Panc1 (cell line): Measurements from ENCODE around the gene PRKAR2B. TPM values are rescaled to one million over a fixed set of nuclear protein-coding genes. Genes with fewer than 3 reads are reported as not detected.
"Not testable (repeated sequence)": the region's sequence is repeated elsewhere in the genome, so short reads cannot be mapped to it uniquely, and the experiment has no call there.

Experiments used
- ATAC-seq: fragments of 200-7000 bp; cut with Tn5 transposase; 2 replicates; pipeline ENCODE4 v1.9.1; 2020; ENCODE audit warnings: mild to moderate bottlenecking, moderate library complexity
- BruUV-seq: library from RNA; stranded (reverse); fragments of 400-500 nt; replicated peaks from 2 replicates; lab custom pipeline; 2021; lab: Mats Ljungman, UMichigan
- CTCF ChIA-PET: fragments of 300-600 bp; sonication (Branson Sonifier 250); formaldehyde crosslinking; loops from one replicate; lab custom pipeline; 2022; ENCODE audit warnings: antibody characterized with exemption; lab: Charles Lee
- POLR2A ChIA-PET: fragments of 300-600 bp; sonication (Branson Sonifier 250); formaldehyde crosslinking; loops from one replicate; lab custom pipeline; 2022; ENCODE audit warnings: antibody characterized with exemption; lab: Charles Lee
- DNase-seq: peaks from one replicate; pipeline ENCODE4 v3.0.0-alpha.2; 2010; ENCODE audit warnings: low read depth, low spot score
- H3K27ac ChIP-seq: 2 replicates; pipeline ENCODE4 v1.5.1; 2011; ENCODE audit warnings: mild to moderate bottlenecking, low read length, inconsistent platforms
- H3K27me3 ChIP-seq: fragments of 200-500 bp; sonication (Bioruptor generic); 2 replicates; pipeline ENCODE4 v1.6.0; 2014; ENCODE audit warnings: low read length, inconsistent platforms; ENCODE audit not compliant: control insufficient read depth, insufficient read depth
- H3K36me3 ChIP-seq: fragments of 200-500 bp; sonication (Bioruptor generic); 2 replicates; pipeline ENCODE4 v1.5.1; 2014; ENCODE audit warnings: inconsistent platforms, mild to moderate bottlenecking, low read length, moderate library complexity; ENCODE audit not compliant: control insufficient read depth, insufficient read depth
- H3K4me1 ChIP-seq: 2 replicates; pipeline ENCODE4 v1.5.1; 2011; ENCODE audit warnings: inconsistent platforms, mild to moderate bottlenecking, low read length, moderate library complexity; ENCODE audit not compliant: control insufficient read depth, insufficient read depth
- H3K4me3 ChIP-seq, 2 experiments: 2 replicates each; pipeline ENCODE4 v1.5.1; 2011 to 2012; ENCODE audit warnings: low read depth in 2 of 2, low read length in 2 of 2, mild to moderate bottlenecking in 2 of 2, inconsistent platforms in 1 of 2, moderate library complexity in 1 of 2
- H3K9me3 ChIP-seq: fragments of 200-500 bp; sonication (Bioruptor generic); 2 replicates; pipeline ENCODE4 v1.5.1; 2014; ENCODE audit warnings: low read depth, mild to moderate bottlenecking, inconsistent platforms, low read length, moderate library complexity; ENCODE audit not compliant: control insufficient read depth, insufficient read depth
- POLR2AphosphoS5 ChIP-seq: IDR thresholded peaks from 2 replicates; pipeline ENCODE4 v1.6.1; 2012; ENCODE audit warnings: mild to moderate bottlenecking, low read depth, low read length, moderate library complexity
- SIN3A ChIP-seq: IDR thresholded peaks from 2 replicates; pipeline ENCODE4 v1.6.1; 2012; ENCODE audit warnings: low read depth, mild to moderate bottlenecking, low read length, moderate library complexity, borderline replicate concordance; ENCODE audit not compliant: insufficient read depth
- TCF7L2 ChIP-seq: IDR thresholded peaks from 2 replicates; pipeline ENCODE4 v1.6.1; 2011; ENCODE audit warnings: mild to moderate bottlenecking, low read depth, low read length, inconsistent platforms
- in situ Hi-C: cut with HindIII; loops from 2 replicates; pipeline ENCODE4 v1.10.0; 2016; ENCODE audit warnings: low sequenced_read_pairs, low pct_unique_long_range_greater_than_20kb
- intact Hi-C: fragments of 100-400 bp; cut with micrococcal nuclease; formaldehyde crosslinking; loops from one replicate; pipeline ENCODE4 v1.10.0; 2022; ENCODE audit not compliant: unreplicated experiment
- total RNA-seq: library from RNA; stranded (reverse); gene quantifications from one replicate; pipeline ENCODE4 v1.2.1, GENCODE V29; 2021; ENCODE audit not compliant: unreplicated experiment
- TF ChIP-seq, protein P1 (sequence below): fragments of 450-650 bp; IDR thresholded peaks from 2 replicates; pipeline ENCODE4 v1.5.1; 2017; ENCODE audit warnings: mild to moderate bottlenecking
- TF ChIP-seq, protein P2 (sequence below), 2 experiments: IDR thresholded peaks; 2 replicates each; pipeline ENCODE4 v1.6.1; 2011 to 2012; ENCODE audit warnings: low read depth in 2 of 2, control low read depth in 1 of 2, low read length in 1 of 2, mild to moderate bottlenecking in 1 of 2, moderate library complexity in 1 of 2; ENCODE audit not compliant: insufficient read depth in 1 of 2

PRKAR2B gene
- total RNA-seq, 1 experiment from 2014 or later = 0.51 TPM

DNA sequence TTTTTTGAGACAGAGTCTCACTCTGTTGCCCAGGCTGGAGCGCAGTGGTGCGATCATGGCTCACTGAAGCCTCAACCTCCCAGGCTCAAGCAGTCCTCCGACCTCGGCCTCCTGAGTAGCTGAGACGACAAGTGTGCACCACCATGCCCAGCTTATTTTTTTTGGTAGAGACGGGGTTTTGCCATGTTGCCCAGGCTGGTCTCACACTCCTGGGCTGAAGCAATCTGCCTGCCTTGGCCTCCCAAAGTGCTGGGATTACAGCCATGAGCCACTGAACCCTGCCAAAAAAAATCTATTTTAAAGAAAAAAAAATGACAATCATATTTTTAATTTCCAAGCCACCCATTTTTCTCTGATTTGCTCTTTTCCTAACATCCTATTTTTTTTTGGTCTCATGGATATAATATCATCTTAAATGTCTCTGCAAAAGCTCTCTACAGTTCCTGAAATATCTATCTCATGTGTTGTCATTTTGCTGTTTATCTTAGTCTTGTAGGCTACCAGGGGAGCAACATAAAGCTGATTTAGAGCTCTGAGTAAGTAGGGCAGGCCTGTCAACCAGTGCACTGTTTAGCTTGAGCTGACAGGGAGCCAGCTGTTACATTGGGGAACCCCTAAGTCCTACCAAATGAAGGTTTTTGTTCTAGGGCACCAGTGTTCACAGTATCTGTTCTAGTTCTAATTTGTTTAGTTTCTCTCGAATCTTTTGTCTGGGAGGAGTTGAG lies 94.4 kb downstream of the PRKAR2B start:
- in situ Hi-C loops = no loop called here

DNA sequence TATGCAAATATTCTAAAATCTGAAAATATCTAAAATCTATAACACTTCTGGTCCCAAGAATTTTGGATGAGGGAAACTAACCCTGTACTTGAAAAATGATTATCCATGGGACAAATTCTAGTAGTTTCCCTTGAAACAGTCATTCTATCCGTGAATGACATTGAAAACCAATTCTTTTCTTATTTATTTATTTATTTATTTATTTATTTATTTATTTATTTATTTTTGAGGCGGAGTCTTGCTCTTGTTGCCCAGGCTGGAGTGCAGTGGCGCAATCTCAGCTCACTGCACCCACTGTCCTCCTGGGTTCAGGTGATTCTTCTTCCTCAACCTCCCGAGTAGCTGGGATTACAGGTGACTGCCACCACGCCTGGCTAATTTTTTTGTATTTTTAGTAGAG lies 99.4 kb downstream of the PRKAR2B start:
- in situ Hi-C loops, H3K27ac ChIP-seq, H3K27me3 ChIP-seq, H3K4me1 ChIP-seq, DNase-seq, intact Hi-C loops, H3K9me3 ChIP-seq, POLR2A ChIA-PET, H3K36me3 ChIP-seq, ATAC-seq, CTCF ChIA-PET, BruUV-seq, H3K4me3 ChIP-seq: not testable (repeated sequence)

More for the DNA sequence above, 94.4 kb downstream of the PRKAR2B start:
- H3K4me3 ChIP-seq = no peak overlapping the region
- ATAC-seq (no peak), DNase-seq (no peak)
- H3K9me3 ChIP-seq = no peaks in the 10 kb centered on the region
- no peaks in the 10 kb centered on the region for H3K36me3 ChIP-seq
- TF ChIP-seq, protein P1, sequence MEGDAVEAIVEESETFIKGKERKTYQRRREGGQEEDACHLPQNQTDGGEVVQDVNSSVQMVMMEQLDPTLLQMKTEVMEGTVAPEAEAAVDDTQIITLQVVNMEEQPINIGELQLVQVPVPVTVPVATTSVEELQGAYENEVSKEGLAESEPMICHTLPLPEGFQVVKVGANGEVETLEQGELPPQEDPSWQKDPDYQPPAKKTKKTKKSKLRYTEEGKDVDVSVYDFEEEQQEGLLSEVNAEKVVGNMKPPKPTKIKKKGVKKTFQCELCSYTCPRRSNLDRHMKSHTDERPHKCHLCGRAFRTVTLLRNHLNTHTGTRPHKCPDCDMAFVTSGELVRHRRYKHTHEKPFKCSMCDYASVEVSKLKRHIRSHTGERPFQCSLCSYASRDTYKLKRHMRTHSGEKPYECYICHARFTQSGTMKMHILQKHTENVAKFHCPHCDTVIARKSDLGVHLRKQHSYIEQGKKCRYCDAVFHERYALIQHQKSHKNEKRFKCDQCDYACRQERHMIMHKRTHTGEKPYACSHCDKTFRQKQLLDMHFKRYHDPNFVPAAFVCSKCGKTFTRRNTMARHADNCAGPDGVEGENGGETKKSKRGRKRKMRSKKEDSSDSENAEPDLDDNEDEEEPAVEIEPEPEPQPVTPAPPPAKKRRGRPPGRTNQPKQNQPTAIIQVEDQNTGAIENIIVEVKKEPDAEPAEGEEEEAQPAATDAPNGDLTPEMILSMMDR = no peak
- TF ChIP-seq TCF7L2 (no peak), SIN3A (no peak), POLR2AphosphoS5 (no peak)
- TF ChIP-seq, protein P2, sequence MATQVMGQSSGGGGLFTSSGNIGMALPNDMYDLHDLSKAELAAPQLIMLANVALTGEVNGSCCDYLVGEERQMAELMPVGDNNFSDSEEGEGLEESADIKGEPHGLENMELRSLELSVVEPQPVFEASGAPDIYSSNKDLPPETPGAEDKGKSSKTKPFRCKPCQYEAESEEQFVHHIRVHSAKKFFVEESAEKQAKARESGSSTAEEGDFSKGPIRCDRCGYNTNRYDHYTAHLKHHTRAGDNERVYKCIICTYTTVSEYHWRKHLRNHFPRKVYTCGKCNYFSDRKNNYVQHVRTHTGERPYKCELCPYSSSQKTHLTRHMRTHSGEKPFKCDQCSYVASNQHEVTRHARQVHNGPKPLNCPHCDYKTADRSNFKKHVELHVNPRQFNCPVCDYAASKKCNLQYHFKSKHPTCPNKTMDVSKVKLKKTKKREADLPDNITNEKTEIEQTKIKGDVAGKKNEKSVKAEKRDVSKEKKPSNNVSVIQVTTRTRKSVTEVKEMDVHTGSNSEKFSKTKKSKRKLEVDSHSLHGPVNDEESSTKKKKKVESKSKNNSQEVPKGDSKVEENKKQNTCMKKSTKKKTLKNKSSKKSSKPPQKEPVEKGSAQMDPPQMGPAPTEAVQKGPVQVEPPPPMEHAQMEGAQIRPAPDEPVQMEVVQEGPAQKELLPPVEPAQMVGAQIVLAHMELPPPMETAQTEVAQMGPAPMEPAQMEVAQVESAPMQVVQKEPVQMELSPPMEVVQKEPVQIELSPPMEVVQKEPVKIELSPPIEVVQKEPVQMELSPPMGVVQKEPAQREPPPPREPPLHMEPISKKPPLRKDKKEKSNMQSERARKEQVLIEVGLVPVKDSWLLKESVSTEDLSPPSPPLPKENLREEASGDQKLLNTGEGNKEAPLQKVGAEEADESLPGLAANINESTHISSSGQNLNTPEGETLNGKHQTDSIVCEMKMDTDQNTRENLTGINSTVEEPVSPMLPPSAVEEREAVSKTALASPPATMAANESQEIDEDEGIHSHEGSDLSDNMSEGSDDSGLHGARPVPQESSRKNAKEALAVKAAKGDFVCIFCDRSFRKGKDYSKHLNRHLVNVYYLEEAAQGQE (IDR thresholded peaks at IDR 0.05; ENCODE audit: insufficient read depth in 1 of 2, low read depth in 2 of 2, low read length in 1 of 2) = no peak
- intact Hi-C loops = no loop called here
- ChIA-PET POLR2A (no interaction called here), CTCF (no interaction called here)
- BruUV-seq = no TSS peak
- peaks cover 11% of the 10 kb centered on the region for H3K27me3 ChIP-seq
- no peak overlapping the region for H3K27ac ChIP-seq
- no peaks in the 10 kb centered on the region for H3K4me1 ChIP-seq
